HepG2 (cell line): ENCODE results near the gene CLASP1.

ENCODE experiments used
- CREB3 ChIP-seq: sonication (generic); formaldehyde crosslinking; IDR thresholded peaks from 2 replicates; pipeline ENCODE4 v1.5.0; 2020; ENCODE audit warnings: missing genetic modification reagents
- TIGD3 ChIP-seq: sonication (generic); formaldehyde crosslinking; IDR thresholded peaks from 2 replicates; pipeline ENCODE4 v1.5.1; 2020; ENCODE audit warnings: mild to moderate bottlenecking, missing genetic modification reagents, borderline replicate concordance
- USF2 ChIP-seq, 2 experiments: sonication (generic) in 1 of 2; formaldehyde crosslinking in 1 of 2; IDR thresholded peaks; 2 replicates each; pipeline versions ENCODE4 v1.5.1 to v1.6.1; 2011 to 2020; ENCODE audit warnings: borderline replicate concordance in 1 of 2, low read depth in 1 of 2, low read length in 1 of 2, mild to moderate bottlenecking in 1 of 2, missing genetic modification reagents in 1 of 2, moderate library complexity in 1 of 2

GRCh38 chr2:121375621-121376159, 273.6 kb downstream of the CLASP1 start:
- TF ChIP-seq CREB3 = no peak
- no peak for TF ChIP-seq TIGD3 (CRISPR knock-in tag)
- no peak for TF ChIP-seq USF2 (IDR thresholded peaks at IDR 0.05; ENCODE audit: low read depth, low read length)
- TF ChIP-seq USF2 (CRISPR knock-in tag; IDR thresholded peaks at IDR 0.05; ENCODE audit: borderline replicate concordance) = no peak
